ENCODE measurements around the gene DNAH1. TPM values are rescaled to one million over a fixed set of nuclear protein-coding genes. Genes with fewer than 3 reads are reported as not detected.
A peak's percentile ranks its signal among the peaks of the same experiment; 100 is the strongest.

Gene DNAH1
- total RNA-seq, 2 experiments from 2014 or later, result 5.8 to 14.2 TPM

DNA sequence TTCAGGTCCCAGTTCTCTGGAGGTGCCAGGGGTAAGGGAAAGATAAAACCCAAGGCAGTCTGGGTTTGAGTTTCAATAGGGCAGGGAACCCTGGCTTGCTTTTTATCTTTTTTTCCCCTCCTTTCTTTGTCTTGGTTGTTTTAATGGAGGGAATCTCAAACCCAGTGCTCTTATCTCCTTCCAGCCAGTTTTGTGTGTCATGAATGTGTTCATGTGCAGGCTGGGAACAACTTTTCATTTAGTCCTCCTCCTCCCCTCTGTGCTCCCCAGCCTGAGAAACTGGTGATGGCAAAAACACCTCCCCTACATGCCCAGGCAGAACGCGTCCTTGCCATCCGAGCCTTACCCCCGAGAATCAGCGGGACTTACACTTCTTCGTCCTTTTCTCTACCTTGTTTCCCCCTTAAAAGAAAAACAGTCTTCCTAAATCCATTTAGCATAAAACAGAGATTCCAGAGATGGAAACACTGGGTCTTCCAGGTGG lies 117.9 kb downstream of the DNAH1 start:
- Histone ChIP-seq H3K79me2 (ENCODE audit: insufficient read depth, low read depth, low read length) (no peaks in the 10 kb centered on the region), H4K20me1 (ENCODE audit: insufficient read depth, low read length) (no peaks in the 10 kb centered on the region), H3K9me3 (ENCODE audit: low read length) (no peaks in the 10 kb centered on the region), H3K36me3 (ENCODE audit: insufficient read depth, low read length) (no peaks in the 10 kb centered on the region), H2AFZ (ENCODE audit: low read length) (no peak overlapping the region), H3K4me3 (ENCODE audit: low read depth, low read length, poor library complexity, severe bottlenecking) (no peak overlapping the region), H3K9me2 (ENCODE audit: insufficient read depth, low read length) (no peaks in the 10 kb centered on the region), H3K27ac (ENCODE audit: low read depth, low read length, poor library complexity, severe bottlenecking) (no peak overlapping the region), H3K4me2 (ENCODE audit: low read length) (no peak overlapping the region), H3K4me1 (ENCODE audit: insufficient read depth, low read length, poor library complexity, severe bottlenecking) (peaks cover 8% of the 10 kb centered on the region)
- TF ChIP-seq EZH2phosphoT487 (IDR thresholded peaks at IDR 0.05; ENCODE audit: borderline replicate concordance, low read depth, low read length), result no peak
- TF ChIP-seq CTCF (conservative IDR thresholded peaks at IDR 0.05; ENCODE audit: low read length), result no peak
- intact Hi-C loops (cut with micrococcal nuclease; ENCODE audit: unreplicated experiment), result no loop called here
- ChIA-PET POLR2A (no interaction called here), CTCF (ENCODE audit: unreplicated experiment) (interaction anchor here (1.2 kb wide), 1 partner anchor 778 kb away, joined by 3 read pairs; no protein-coding TSS in a partner anchor)
- no TSS peak for BruUV-seq (replicated peaks)
- no peak for DNase-seq (ENCODE audit: low spot score)

DNA sequence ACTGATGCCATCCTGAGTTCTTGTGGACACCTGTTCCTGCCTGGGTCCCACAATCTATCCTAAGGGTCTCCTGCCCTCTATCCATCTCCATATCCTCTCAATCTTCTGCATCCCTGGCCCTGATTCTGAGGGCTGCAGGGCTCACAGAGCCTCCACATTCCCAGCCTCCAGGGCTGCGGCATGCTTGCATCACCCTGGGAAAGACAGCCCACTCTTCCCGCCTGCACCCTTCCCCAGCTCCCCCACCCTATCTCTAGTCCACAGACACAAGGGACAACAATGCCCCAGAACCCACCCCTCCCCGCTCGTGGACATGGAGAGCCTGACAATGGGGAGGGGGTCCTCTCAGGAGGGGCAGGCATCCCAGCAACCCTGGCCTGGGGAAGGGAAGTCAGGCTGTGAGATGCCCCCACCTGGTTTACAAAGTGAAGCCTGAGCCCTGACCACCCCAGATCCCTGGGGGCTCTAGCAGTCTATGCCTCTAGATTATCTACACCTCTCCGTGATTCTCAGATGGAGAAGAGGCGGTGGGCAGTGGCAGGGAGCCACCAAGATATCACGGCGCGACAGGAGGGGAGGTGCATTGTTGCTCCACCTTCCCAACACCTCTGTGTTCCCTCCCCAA lies 118.5 kb downstream of the DNAH1 start:
- BruUV-seq (replicated peaks), result no TSS peak
- Histone ChIP-seq H3K4me1 (ENCODE audit: insufficient read depth, low read length, poor library complexity, severe bottlenecking) (peaks cover 8% of the 10 kb centered on the region), H3K9me2 (ENCODE audit: insufficient read depth, low read length) (no peaks in the 10 kb centered on the region), H3K4me2 (ENCODE audit: low read length) (peak overlapping the region; percentile 11; the same call in 1 of the 2 replicates), H3K79me2 (ENCODE audit: insufficient read depth, low read depth, low read length) (no peaks in the 10 kb centered on the region), H4K20me1 (ENCODE audit: insufficient read depth, low read length) (no peaks in the 10 kb centered on the region), H3K36me3 (ENCODE audit: insufficient read depth, low read length) (no peaks in the 10 kb centered on the region), H3K9me3 (ENCODE audit: low read length) (no peaks in the 10 kb centered on the region), H3K27ac (ENCODE audit: low read depth, low read length, poor library complexity, severe bottlenecking) (no peak overlapping the region), H3K4me3 (ENCODE audit: low read depth, low read length, poor library complexity, severe bottlenecking) (no peak overlapping the region), H2AFZ (ENCODE audit: low read length) (peak overlapping the region; percentile 34; the same call in 1 of the 2 replicates)
- TF ChIP-seq EZH2phosphoT487 (IDR thresholded peaks at IDR 0.05; ENCODE audit: borderline replicate concordance, low read depth, low read length) (no peak), CTCF (conservative IDR thresholded peaks at IDR 0.05; ENCODE audit: low read length) (no peak)
- intact Hi-C loops (cut with micrococcal nuclease; ENCODE audit: unreplicated experiment), result no loop called here
- DNase-seq (ENCODE audit: low spot score), result no peak
- POLR2A ChIA-PET, result no interaction called here
- CTCF ChIA-PET (ENCODE audit: unreplicated experiment), result no interaction called here
